ENCODE measurements around the gene SLC6A3.
A peak's percentile ranks its signal among the peaks of the same experiment; 100 is the strongest.

The SLC6A3 gene

GRCh38 chr5:1441166-1441865, 3.9 kb downstream of the SLC6A3 start:
- ChIA-PET CTCF (no interaction called here), POLR2A (no interaction called here)
- TF ChIP-seq TARDBP (IDR thresholded peaks at IDR 0.05), result no peak
- TF ChIP-seq SUZ12 (IDR thresholded peaks at IDR 0.05), result no peak
- TF ChIP-seq FOXA1 (IDR thresholded peaks at IDR 0.05), result no peak
- TF ChIP-seq ELF4 (IDR thresholded peaks at IDR 0.05), result no peak
- TF ChIP-seq FOXM1 (IDR thresholded peaks at IDR 0.05; ENCODE audit: borderline replicate concordance), result no peak
- TF ChIP-seq ARNT (IDR thresholded peaks at IDR 0.05), result no peak
- TF ChIP-seq ZNF384 (IDR thresholded peaks at IDR 0.05), result no peak
- TF ChIP-seq FOXK2 (IDR thresholded peaks at IDR 0.05), result no peak
- no peak for TF ChIP-seq SP1 (IDR thresholded peaks at IDR 0.05)
- TF ChIP-seq LEF1 (IDR thresholded peaks at IDR 0.05; ENCODE audit: borderline replicate concordance), result no peak
- no peak for TF ChIP-seq L3MBTL2 (conservative IDR thresholded peaks at IDR 0.05)
- TF ChIP-seq, protein P1, sequence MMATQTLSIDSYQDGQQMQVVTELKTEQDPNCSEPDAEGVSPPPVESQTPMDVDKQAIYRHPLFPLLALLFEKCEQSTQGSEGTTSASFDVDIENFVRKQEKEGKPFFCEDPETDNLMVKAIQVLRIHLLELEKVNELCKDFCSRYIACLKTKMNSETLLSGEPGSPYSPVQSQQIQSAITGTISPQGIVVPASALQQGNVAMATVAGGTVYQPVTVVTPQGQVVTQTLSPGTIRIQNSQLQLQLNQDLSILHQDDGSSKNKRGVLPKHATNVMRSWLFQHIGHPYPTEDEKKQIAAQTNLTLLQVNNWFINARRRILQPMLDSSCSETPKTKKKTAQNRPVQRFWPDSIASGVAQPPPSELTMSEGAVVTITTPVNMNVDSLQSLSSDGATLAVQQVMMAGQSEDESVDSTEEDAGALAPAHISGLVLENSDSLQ (IDR thresholded peaks at IDR 0.05), result no peak
- no peak for TF ChIP-seq HDGF (IDR thresholded peaks at IDR 0.05; ENCODE audit: borderline replicate concordance)
- TF ChIP-seq CTBP1 (IDR thresholded peaks at IDR 0.05; ENCODE audit: borderline replicate concordance), result no peak
- no peak for TF ChIP-seq BHLHE40 (IDR thresholded peaks at IDR 0.05; ENCODE audit: borderline replicate concordance)
- no peak for TF ChIP-seq NFRKB (IDR thresholded peaks at IDR 0.05)
- DNase-seq (ENCODE audit: extremely low spot score), result no peak

DNA sequence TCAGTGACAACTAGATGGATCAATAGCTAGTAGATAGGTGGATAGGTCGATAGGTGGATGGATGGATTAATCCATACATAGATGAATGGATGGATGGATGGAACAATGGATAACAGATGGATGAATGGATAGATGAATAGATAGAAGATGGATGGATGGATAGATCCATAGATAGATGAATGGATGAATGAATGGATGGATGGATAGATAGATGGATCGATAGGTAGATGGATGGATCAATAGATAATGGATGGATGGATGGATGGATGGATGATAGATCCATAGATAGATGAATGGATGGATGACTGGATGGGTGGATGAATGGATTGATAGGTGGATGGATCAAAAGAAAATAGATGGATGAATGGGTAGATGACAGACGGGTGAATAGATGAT, 5.1 kb downstream of the SLC6A3 start:
- TF ChIP-seq, protein P1 (IDR thresholded peaks at IDR 0.05), result peak; percentile 69
- no peak for TF ChIP-seq FOXK2 (IDR thresholded peaks at IDR 0.05)
- POLR2A ChIA-PET, result no interaction called here
- CTCF ChIA-PET, result no interaction called here
- DNase-seq (ENCODE audit: extremely low spot score), result no peak

DNA sequence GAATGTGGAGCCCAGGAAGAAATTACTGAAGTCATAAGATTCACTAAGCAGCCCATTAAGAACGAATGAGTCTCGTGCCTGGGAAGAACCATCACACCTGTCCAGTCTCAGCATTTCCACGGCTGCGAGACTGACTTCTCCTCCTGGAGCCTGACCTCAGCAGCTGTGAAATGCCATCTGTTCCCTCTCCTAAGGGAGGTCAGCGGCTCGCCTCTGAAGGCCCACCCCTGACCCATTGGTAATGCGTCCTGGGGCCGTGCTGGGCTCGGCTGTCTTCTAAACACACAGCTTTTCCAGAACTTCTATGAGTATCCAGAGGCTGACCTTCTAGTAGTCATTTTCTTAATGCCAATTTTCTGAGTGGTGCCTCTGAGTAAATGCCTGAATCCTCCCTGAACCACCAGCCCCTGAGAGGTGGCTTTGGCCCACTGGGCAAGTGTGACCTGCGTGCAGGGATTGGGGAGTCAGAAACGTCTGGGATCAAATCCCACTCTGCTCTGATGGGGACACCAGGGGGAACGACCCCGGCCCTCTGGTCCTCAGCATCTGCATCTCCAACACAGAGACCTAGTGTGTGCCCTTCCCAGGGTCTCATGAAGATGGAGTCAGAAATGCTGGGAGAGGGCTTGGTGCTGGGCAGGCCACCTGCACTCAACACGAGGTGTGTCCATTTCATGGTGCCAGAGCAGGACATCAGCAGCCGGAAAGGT, 5.7 kb downstream of the SLC6A3 start:
- ChIA-PET CTCF (interaction anchor here (1.3 kb wide), 1 partner anchor 28 kb away, joined by 3 read pairs; no protein-coding TSS in a partner anchor), POLR2A (no interaction called here)
- DNase-seq (ENCODE audit: extremely low spot score), result no peak
- TF ChIP-seq TARDBP (IDR thresholded peaks at IDR 0.05) (no peak), L3MBTL2 (conservative IDR thresholded peaks at IDR 0.05) (no peak), HDGF (IDR thresholded peaks at IDR 0.05; ENCODE audit: borderline replicate concordance) (no peak), CTBP1 (IDR thresholded peaks at IDR 0.05; ENCODE audit: borderline replicate concordance) (no peak), BHLHE40 (IDR thresholded peaks at IDR 0.05; ENCODE audit: borderline replicate concordance) (no peak), NFRKB (IDR thresholded peaks at IDR 0.05) (no peak), ZNF384 (IDR thresholded peaks at IDR 0.05) (no peak), FOXK2 (IDR thresholded peaks at IDR 0.05) (no peak), ELF4 (IDR thresholded peaks at IDR 0.05) (no peak), ARNT (IDR thresholded peaks at IDR 0.05) (no peak), FOXM1 (IDR thresholded peaks at IDR 0.05; ENCODE audit: borderline replicate concordance) (no peak), SP1 (IDR thresholded peaks at IDR 0.05) (no peak), SUZ12 (IDR thresholded peaks at IDR 0.05) (no peak), LEF1 (IDR thresholded peaks at IDR 0.05; ENCODE audit: borderline replicate concordance) (no peak), FOXA1 (IDR thresholded peaks at IDR 0.05) (no peak)
- TF ChIP-seq, protein P1 (IDR thresholded peaks at IDR 0.05), result no peak

- TF ChIP-seq CTBP1 (IDR thresholded peaks at IDR 0.05; ENCODE audit: borderline replicate concordance) (no peak), L3MBTL2 (conservative IDR thresholded peaks at IDR 0.05) (no peak), BHLHE40 (IDR thresholded peaks at IDR 0.05; ENCODE audit: borderline replicate concordance) (no peak), FOXM1 (IDR thresholded peaks at IDR 0.05; ENCODE audit: borderline replicate concordance) (no peak), ZNF384 (IDR thresholded peaks at IDR 0.05) (no peak), SP1 (IDR thresholded peaks at IDR 0.05) (no peak), NFRKB (IDR thresholded peaks at IDR 0.05) (no peak), FOXA1 (IDR thresholded peaks at IDR 0.05) (no peak), LEF1 (IDR thresholded peaks at IDR 0.05; ENCODE audit: borderline replicate concordance) (no peak), TARDBP (IDR thresholded peaks at IDR 0.05) (no peak), HDGF (IDR thresholded peaks at IDR 0.05; ENCODE audit: borderline replicate concordance) (no peak), ELF4 (IDR thresholded peaks at IDR 0.05) (no peak), SUZ12 (IDR thresholded peaks at IDR 0.05) (no peak), ARNT (IDR thresholded peaks at IDR 0.05) (no peak), FOXK2 (IDR thresholded peaks at IDR 0.05) (no peak)
- TF ChIP-seq, protein P1 (IDR thresholded peaks at IDR 0.05), result no peak
- no peak for DNase-seq (ENCODE audit: extremely low spot score)
- CTCF ChIA-PET, result interaction anchor here (1.3 kb wide), 1 partner anchor 29 kb away, joined by 3 read pairs; no protein-coding TSS in a partner anchor
- POLR2A ChIA-PET, result no interaction called here
Measured at GRCh38 chr5:1438871-1439270, 6.4 kb downstream of the SLC6A3 start.

DNA sequence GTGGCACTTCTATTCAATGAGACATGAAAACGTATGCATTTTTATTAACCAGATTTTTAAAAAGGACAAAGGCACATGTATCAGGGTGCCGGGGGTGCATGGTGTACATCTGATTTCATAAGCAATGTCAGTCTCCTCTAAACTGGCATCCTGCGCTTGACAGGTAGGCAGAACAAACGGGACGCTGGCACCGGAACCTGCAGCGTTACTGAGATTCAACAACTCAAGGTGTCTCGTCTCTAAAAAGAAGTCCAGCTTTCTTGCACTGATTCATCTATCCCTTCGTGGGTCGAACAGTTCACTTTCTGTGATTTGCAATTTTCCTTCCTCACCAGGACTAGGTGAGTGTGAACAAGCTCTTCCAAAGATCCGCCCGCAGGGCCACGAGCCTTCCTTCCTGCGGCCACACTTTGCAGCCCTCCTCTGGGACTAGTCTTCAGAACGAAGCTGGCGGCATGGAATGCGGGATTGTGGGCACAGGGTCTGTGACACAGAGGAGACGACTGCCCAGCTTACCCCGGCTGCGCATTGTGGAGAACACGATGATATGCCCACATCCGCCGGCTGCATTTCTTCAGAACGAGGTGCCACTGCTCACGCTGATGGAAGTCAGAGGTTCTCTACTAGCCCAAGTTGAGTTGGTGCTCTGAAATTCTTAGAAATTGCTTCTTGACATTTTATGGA, 7.2 kb downstream of the SLC6A3 start:
- TF ChIP-seq FOXA1 (IDR thresholded peaks at IDR 0.05), result no peak
- no peak for TF ChIP-seq ELF4 (IDR thresholded peaks at IDR 0.05)
- TF ChIP-seq NFRKB (IDR thresholded peaks at IDR 0.05), result no peak
- TF ChIP-seq SP1 (IDR thresholded peaks at IDR 0.05), result no peak
- no peak for TF ChIP-seq FOXK2 (IDR thresholded peaks at IDR 0.05)
- no peak for TF ChIP-seq LEF1 (IDR thresholded peaks at IDR 0.05; ENCODE audit: borderline replicate concordance)
- no peak for TF ChIP-seq ZNF384 (IDR thresholded peaks at IDR 0.05)
- no peak for TF ChIP-seq TARDBP (IDR thresholded peaks at IDR 0.05)
- no peak for TF ChIP-seq HDGF (IDR thresholded peaks at IDR 0.05; ENCODE audit: borderline replicate concordance)
- no peak for TF ChIP-seq FOXM1 (IDR thresholded peaks at IDR 0.05; ENCODE audit: borderline replicate concordance)
- TF ChIP-seq SUZ12 (IDR thresholded peaks at IDR 0.05), result no peak
- no peak for DNase-seq (ENCODE audit: extremely low spot score)
- ChIA-PET CTCF (interaction anchor here (1.3 kb wide), 1 partner anchor 30 kb away, joined by 3 read pairs; no protein-coding TSS in a partner anchor), POLR2A (no interaction called here)

Data from HEK293T (cell line).